H9 (cell line): Measurements from ENCODE around the gene ECEL1. TPM values are rescaled to one million over a fixed set of nuclear protein-coding genes. Genes with fewer than 3 reads are reported as not detected.

Experiments used
- DNase-seq: peaks from one replicate; pipeline ENCODE4 v3.0.0-alpha.2; 2017
- H2AFZ ChIP-seq: one replicate; pipeline ENCODE4 v1.6.1; 2013; ENCODE audit warnings: mild to moderate bottlenecking, low read length, control low read depth, moderate library complexity
- H2AK5ac ChIP-seq: 2 replicates; pipeline ENCODE4 v1.6.1; 2013; ENCODE audit warnings: low read length, control low read depth, mixed read lengths; ENCODE audit not compliant: insufficient read length
- H2BK120ac ChIP-seq: one replicate; pipeline ENCODE4 v1.6.1; 2013; ENCODE audit warnings: low read depth, mild to moderate bottlenecking, low read length, control low read depth, inconsistent platforms; ENCODE audit not compliant: poor library complexity, severe bottlenecking
- H2BK12ac ChIP-seq: 2 replicates; pipeline ENCODE4 v1.6.1; 2013; ENCODE audit warnings: low read length, control low read depth, mixed read lengths, low read depth; ENCODE audit not compliant: insufficient read length
- H2BK15ac ChIP-seq: 2 replicates; pipeline ENCODE4 v1.6.1; 2013; ENCODE audit warnings: low read depth, low read length, control low read depth
- H2BK20ac ChIP-seq: one replicate; pipeline ENCODE4 v1.6.1; 2013; ENCODE audit warnings: low read depth, mild to moderate bottlenecking, low read length, control low read depth, inconsistent platforms; ENCODE audit not compliant: poor library complexity, severe bottlenecking
- H2BK5ac ChIP-seq: 2 replicates; pipeline ENCODE4 v1.6.1; 2013; ENCODE audit warnings: low read length, control low read depth, mixed read lengths; ENCODE audit not compliant: insufficient read length
- H3K14ac ChIP-seq: 2 replicates; pipeline ENCODE4 v1.6.1; 2013; ENCODE audit warnings: low read length, control low read depth; ENCODE audit not compliant: insufficient read depth
- H3K18ac ChIP-seq: 2 replicates; pipeline ENCODE4 v1.6.1; 2013; ENCODE audit warnings: low read depth, mild to moderate bottlenecking, mixed read lengths, low read length, control low read depth; ENCODE audit not compliant: insufficient read length
- H3K23ac ChIP-seq: 2 replicates; pipeline ENCODE4 v1.6.1; 2013; ENCODE audit warnings: low read length, control low read depth, mixed read lengths, low read depth; ENCODE audit not compliant: insufficient read length
- H3K23me2 ChIP-seq: 2 replicates; pipeline ENCODE4 v1.6.1; 2013; ENCODE audit warnings: low read depth, mild to moderate bottlenecking, mixed read lengths, low read length, control low read depth; ENCODE audit not compliant: insufficient read length, poor library complexity, severe bottlenecking
- H3K27ac ChIP-seq: 2 replicates; pipeline ENCODE4 v1.5.1; 2013; ENCODE audit warnings: low read length, control low read depth, mixed read lengths, low read depth; ENCODE audit not compliant: insufficient read length
- H3K27me3 ChIP-seq: 2 replicates; pipeline ENCODE4 v1.6.1; 2013; ENCODE audit warnings: low read length, control low read depth, inconsistent platforms; ENCODE audit not compliant: insufficient read depth
- H3K4ac ChIP-seq: 2 replicates; pipeline ENCODE4 v1.6.1; 2013; ENCODE audit warnings: low read depth, mild to moderate bottlenecking, control low read depth, inconsistent platforms, low read length, moderate library complexity
- H3K4me1 ChIP-seq: 2 replicates; pipeline ENCODE4 v1.6.1; 2013; ENCODE audit warnings: low read length, control low read depth, inconsistent platforms; ENCODE audit not compliant: insufficient read depth
- H3K4me2 ChIP-seq: 2 replicates; pipeline ENCODE4 v1.6.1; 2013; ENCODE audit warnings: low read length, control low read depth, mixed read lengths; ENCODE audit not compliant: insufficient read length, insufficient read depth
- H3K56ac ChIP-seq: 2 replicates; pipeline ENCODE4 v1.6.1; 2013; ENCODE audit warnings: low read depth, mild to moderate bottlenecking, mixed read lengths, low read length, control low read depth; ENCODE audit not compliant: insufficient read length
- H3K79me1 ChIP-seq: 2 replicates; pipeline ENCODE4 v1.6.1; 2013; ENCODE audit warnings: low read depth, mild to moderate bottlenecking, moderate library complexity, low read length, control low read depth, inconsistent platforms; ENCODE audit not compliant: insufficient read depth, poor library complexity, severe bottlenecking
- H3K79me2 ChIP-seq: 2 replicates; pipeline ENCODE4 v1.6.1; 2013; ENCODE audit warnings: low read length, control low read depth, inconsistent platforms; ENCODE audit not compliant: insufficient read depth
- H3K9ac ChIP-seq: 2 replicates; pipeline ENCODE4 v1.6.1; 2013; ENCODE audit warnings: low read length, control low read depth, mixed read lengths; ENCODE audit not compliant: insufficient read length; ENCODE audit errors: extremely low read depth
- H3K9me3 ChIP-seq: one replicate; pipeline ENCODE4 v1.6.1; 2013; ENCODE audit warnings: low read depth, low read length, inconsistent platforms; ENCODE audit not compliant: control insufficient read depth
- H3T11ph ChIP-seq: one replicate; pipeline ENCODE4 v1.6.1; 2013; ENCODE audit warnings: mild to moderate bottlenecking, low read length, control low read depth, inconsistent platforms
- H4K20me1 ChIP-seq: one replicate; pipeline ENCODE4 v1.6.1; 2013; ENCODE audit not compliant: control insufficient read depth, insufficient read length, insufficient read depth
- H4K5ac ChIP-seq: 2 replicates; pipeline ENCODE4 v1.6.1; 2013; ENCODE audit warnings: low read depth, mild to moderate bottlenecking, mixed read lengths, low read length, control low read depth; ENCODE audit not compliant: insufficient read length
- H4K8ac ChIP-seq: replicated peaks from 2 replicates; pipeline ENCODE4 v1.6.1; 2013; ENCODE audit warnings: low read length, control low read depth, mixed read lengths, low read depth; ENCODE audit not compliant: insufficient read length
- H4K91ac ChIP-seq: 2 replicates; pipeline ENCODE4 v1.6.1; 2013; ENCODE audit warnings: low read depth, mild to moderate bottlenecking, moderate library complexity, mixed read lengths, low read length, control low read depth; ENCODE audit not compliant: insufficient read length
- H3K27ac Mint-ChIP-seq, 3 experiments: 2 replicates in 2 of 3; 3 replicates in 1 of 3; pipeline ENCODE4 v1.8.0; 2020 to 2021; ENCODE audit warnings: mixed read lengths in 3 of 3, mild to moderate bottlenecking in 1 of 3, moderate library complexity in 1 of 3
- H3K27me3 Mint-ChIP-seq: 2 replicates; pipeline ENCODE4 v1.8.0; 2021; ENCODE audit warnings: low read depth, mild to moderate bottlenecking, moderate library complexity, mixed read lengths
- H3K36me3 Mint-ChIP-seq, 3 experiments: 2 replicates in 2 of 3; 3 replicates in 1 of 3; pipeline ENCODE4 v1.8.0; 2020 to 2021; ENCODE audit warnings: low read depth in 3 of 3, mixed read lengths in 3 of 3; ENCODE audit not compliant: insufficient read depth in 1 of 3
- H3K4me1 Mint-ChIP-seq, 2 experiments: 2 replicates each; pipeline ENCODE4 v1.8.0; 2020; ENCODE audit warnings: mixed read lengths in 2 of 2
- H3K4me3 Mint-ChIP-seq, 2 experiments: 2 replicates in 1 of 2; 3 replicates in 1 of 2; pipeline ENCODE4 v1.8.0; 2020 to 2021; ENCODE audit warnings: mild to moderate bottlenecking in 2 of 2, mixed read lengths in 2 of 2, moderate library complexity in 1 of 2
- H3K9me3 Mint-ChIP-seq, 2 experiments: 2 replicates in 1 of 2; 3 replicates in 1 of 2; pipeline ENCODE4 v1.8.0; 2020; ENCODE audit warnings: mild to moderate bottlenecking in 2 of 2, mixed read lengths in 2 of 2, moderate library complexity in 1 of 2
- CTCF ChIP-seq: fragments of 200-600 bp; sonication (generic); conservative IDR thresholded peaks from 3 replicates; pipeline ENCODE4 v1.8.0; 2021; ENCODE audit warnings: antibody characterized with exemption, mild to moderate bottlenecking
- WGBS: extraction: QIAGEN DNeasy Blood & Tissue Kit; methylation state at CpG from one replicate; pipeline ENCODE4 v1.1.7; 2013; ENCODE audit warnings: missing lambda C conversion rate, low lambda C conversion rate, mixed read lengths; ENCODE audit not compliant: insufficient read length; ENCODE audit errors: extremely low coverage; 5-methylcytosine and 5-hydroxymethylcytosine counted together
- total RNA-seq: library from RNA; stranded (reverse); gene quantifications from 2 replicates; pipeline ENCODE4 v1.2.1, GENCODE V29; 2021

Gene ECEL1
- total RNA-seq, 1 experiment from 2014 or later = 8.4 TPM

DNA sequence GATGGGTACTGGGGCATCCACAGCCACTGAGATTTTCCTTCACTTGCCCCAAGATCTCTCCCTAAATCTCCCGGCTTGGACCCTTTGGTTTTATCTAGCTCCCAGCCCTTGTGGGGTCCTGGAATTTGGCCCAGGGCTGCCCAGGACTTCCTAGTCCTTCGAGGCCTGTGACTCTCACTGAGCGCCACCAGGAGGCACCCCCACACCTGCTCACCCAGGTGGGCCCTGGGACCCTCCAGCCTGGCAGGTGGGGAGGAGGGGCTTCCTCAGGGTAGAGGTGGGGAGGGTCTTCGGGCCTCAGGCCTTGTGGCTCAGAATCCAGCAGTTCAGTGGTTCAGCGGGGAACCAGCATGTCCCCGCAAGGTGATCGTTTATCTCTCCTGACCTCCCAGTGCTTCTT, 20.6 kb upstream of the ECEL1 start:
- Mint-ChIP-seq H3K27ac (no peak overlapping the region), H3K4me3 (no peak overlapping the region), H3K4me1 (peaks cover 17 to 51% of the 10 kb centered on the region in 2 experiments), H3K27me3 (peaks cover 44% of the 10 kb centered on the region), H3K36me3 (no peaks in the 10 kb centered on the region), H3K9me3 (peaks cover 0 to 2% of the 10 kb centered on the region in 2 experiments; a peak in 2 of 5 replicates)
- no peak overlapping the region for H2BK20ac ChIP-seq
- H2BK120ac ChIP-seq = no peak overlapping the region
- no peaks in the 10 kb centered on the region for H3K9me3 ChIP-seq
- H3K9ac ChIP-seq = no peak overlapping the region
- H2AK5ac ChIP-seq = no peak overlapping the region
- H3K4me1 ChIP-seq = no peaks in the 10 kb centered on the region
- no peak overlapping the region for H3T11ph ChIP-seq
- peak; percentile 59 for DNase-seq
- no peaks in the 10 kb centered on the region for H3K79me2 ChIP-seq
- no peak overlapping the region for H2BK12ac ChIP-seq
- no peak overlapping the region for H2BK5ac ChIP-seq
- H3K4me2 ChIP-seq = no peak overlapping the region
- H2AFZ ChIP-seq = no peak overlapping the region
- no peak overlapping the region for H3K14ac ChIP-seq
- H4K8ac ChIP-seq = no peak overlapping the region
- H3K56ac ChIP-seq = no peak overlapping the region
- no peak overlapping the region for H4K5ac ChIP-seq
- no peak overlapping the region for H2BK15ac ChIP-seq
- no peak overlapping the region for H4K91ac ChIP-seq
- H3K23me2 ChIP-seq = peaks cover 5% of the 10 kb centered on the region
- H3K79me1 ChIP-seq = no peaks in the 10 kb centered on the region
- no peak overlapping the region for H3K4ac ChIP-seq
- no peak overlapping the region for H3K27ac ChIP-seq
- H3K23ac ChIP-seq = no peak overlapping the region
- H4K20me1 ChIP-seq = no peaks in the 10 kb centered on the region
- H3K27me3 ChIP-seq = peaks cover 17% of the 10 kb centered on the region
- WGBS = no CpG with 5 or more reads among the region's 7 CpGs
- H3K18ac ChIP-seq = no peak overlapping the region
- peak; percentile 59 for TF ChIP-seq CTCF
